ENCODE results near the gene TNNC1. TPM values are rescaled to one million over a fixed set of nuclear protein-coding genes. Genes with fewer than 3 reads are reported as not detected.

The TNNC1 gene
- total and polyA plus RNA-seq, 2 donors (not counting 3 experiments of a cell fraction or from before 2014, with no cell fraction given) = 0.12 TPM; not detected in 1

DNA sequence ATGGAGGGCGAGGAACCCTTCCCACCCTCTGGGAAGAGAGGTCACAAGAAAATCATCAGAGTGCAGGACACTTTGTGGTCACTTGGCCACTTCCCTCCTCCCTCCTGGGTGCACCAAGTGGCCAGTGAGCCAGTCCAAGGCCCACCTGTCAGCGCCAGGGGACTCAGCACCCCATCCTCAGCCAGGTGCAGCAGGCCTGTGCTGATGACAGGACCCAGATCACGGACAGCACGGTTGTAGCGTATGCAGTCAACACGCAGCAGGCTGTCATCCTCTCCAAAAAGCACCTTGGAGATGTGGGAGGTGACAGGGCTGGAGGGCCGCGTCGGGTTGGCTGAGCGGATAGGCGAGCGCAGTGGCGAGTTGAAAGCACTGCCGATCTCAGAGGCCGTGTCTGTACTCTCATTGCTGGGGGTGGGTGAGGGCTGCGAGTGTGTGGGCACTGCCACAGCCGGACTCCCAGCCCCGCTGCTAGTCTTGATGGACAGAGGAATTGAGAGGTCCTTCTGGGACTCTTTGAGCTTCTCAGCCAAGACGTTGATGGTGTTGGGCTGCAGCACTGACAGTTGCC, 50.5 kb downstream of the TNNC1 start:
- H2AFZ ChIP-seq (ENCODE audit: low read depth, low read length) = no peak overlapping the region
- H3K27me3 ChIP-seq (ENCODE audit: control insufficient read depth in 2 of 2, insufficient read depth in 2 of 2, low read length in 2 of 2) = no peaks in the 10 kb centered on the region
- ChIA-PET POLR2A (no interaction called here), CTCF (interaction anchor here (0.8 to 1.2 kb wide), 2 partner anchors 9 to 18 kb away, joined by 3 to 6 read pairs; no protein-coding TSS in a partner anchor)
- no TSS peak for BruUV-seq (replicated peaks)
- H3K9me1 ChIP-seq (replicated peaks; ENCODE audit: control insufficient read depth, extremely low read depth, insufficient read depth, low read length) = no peaks in the 10 kb centered on the region
- dilution Hi-C loops (cut with MboI; ENCODE audit: extremely low pct_ligation_motif_present, low sequenced_read_pairs) (no loop called here), intact Hi-C loops (cut with micrococcal nuclease) (no loop called here)
- peaks cover 5% of the 10 kb centered on the region for H3K79me2 ChIP-seq (ENCODE audit: control insufficient read depth, insufficient read depth, low read length)
- H3K36me3 ChIP-seq (ENCODE audit: control insufficient read depth in 2 of 2, extremely low read depth in 1 of 2, insufficient read depth in 2 of 2, low read length in 2 of 2) = peaks cover 6 to 70% of the 10 kb centered on the region in 2 experiments
- no peak for FAIRE-seq
- no peak overlapping the region for H3K4me2 ChIP-seq (ENCODE audit: insufficient read depth, low read length)
- H3K4me1 ChIP-seq (ENCODE audit: control insufficient read depth, extremely low read depth, insufficient read depth, low read length) = no peaks in the 10 kb centered on the region
- no peaks in the 10 kb centered on the region for H3K9me3 ChIP-seq (replicated peaks; ENCODE audit: control insufficient read depth, insufficient read depth, low read length)
- H3K27ac ChIP-seq (ENCODE audit: insufficient read depth, low read depth, low read length) = no peak overlapping the region
- DNase-seq (ENCODE audit: low read depth, low spot score) = no peak
- H4K20me1 ChIP-seq (replicated peaks; ENCODE audit: control insufficient read depth, extremely low read depth, insufficient read depth, low read length) = no peaks in the 10 kb centered on the region
- H3K4me3 ChIP-seq (replicated peaks in 1 of 3; ENCODE audit: insufficient read depth in 1 of 3, low read depth in 1 of 3, low read length in 3 of 3) = no peak overlapping the region
- TF ChIP-seq EZH2 (IDR thresholded peaks at IDR 0.05; ENCODE audit: borderline replicate concordance, low read depth, low read length, severe bottlenecking) = no peak
- no peak for TF ChIP-seq FOS (IDR thresholded peaks at IDR 0.05; ENCODE audit: borderline replicate concordance, insufficient read depth, low read length)
- no peak for TF ChIP-seq POLR2A (IDR thresholded peaks at IDR 0.05; ENCODE audit: low read depth, low read length)
- TF ChIP-seq, protein P1, sequence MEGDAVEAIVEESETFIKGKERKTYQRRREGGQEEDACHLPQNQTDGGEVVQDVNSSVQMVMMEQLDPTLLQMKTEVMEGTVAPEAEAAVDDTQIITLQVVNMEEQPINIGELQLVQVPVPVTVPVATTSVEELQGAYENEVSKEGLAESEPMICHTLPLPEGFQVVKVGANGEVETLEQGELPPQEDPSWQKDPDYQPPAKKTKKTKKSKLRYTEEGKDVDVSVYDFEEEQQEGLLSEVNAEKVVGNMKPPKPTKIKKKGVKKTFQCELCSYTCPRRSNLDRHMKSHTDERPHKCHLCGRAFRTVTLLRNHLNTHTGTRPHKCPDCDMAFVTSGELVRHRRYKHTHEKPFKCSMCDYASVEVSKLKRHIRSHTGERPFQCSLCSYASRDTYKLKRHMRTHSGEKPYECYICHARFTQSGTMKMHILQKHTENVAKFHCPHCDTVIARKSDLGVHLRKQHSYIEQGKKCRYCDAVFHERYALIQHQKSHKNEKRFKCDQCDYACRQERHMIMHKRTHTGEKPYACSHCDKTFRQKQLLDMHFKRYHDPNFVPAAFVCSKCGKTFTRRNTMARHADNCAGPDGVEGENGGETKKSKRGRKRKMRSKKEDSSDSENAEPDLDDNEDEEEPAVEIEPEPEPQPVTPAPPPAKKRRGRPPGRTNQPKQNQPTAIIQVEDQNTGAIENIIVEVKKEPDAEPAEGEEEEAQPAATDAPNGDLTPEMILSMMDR (IDR thresholded peaks at IDR 0.05; ENCODE audit: extremely low read depth in 1 of 2, insufficient read depth in 1 of 2, low read depth in 1 of 2, low read length in 2 of 2) = no peak
- no peak for TF ChIP-seq POLR2AphosphoS5 (IDR thresholded peaks at IDR 0.05; ENCODE audit: insufficient read depth, low read depth, low read length)
- TF ChIP-seq JUN (IDR thresholded peaks at IDR 0.05; ENCODE audit: borderline replicate concordance, insufficient read depth, insufficient read length, low read depth) = no peak
- no peak for TF ChIP-seq GATA2 (IDR thresholded peaks at IDR 0.05; ENCODE audit: insufficient read depth, insufficient read length, low read depth, low read length)
- TF ChIP-seq, protein P2, sequence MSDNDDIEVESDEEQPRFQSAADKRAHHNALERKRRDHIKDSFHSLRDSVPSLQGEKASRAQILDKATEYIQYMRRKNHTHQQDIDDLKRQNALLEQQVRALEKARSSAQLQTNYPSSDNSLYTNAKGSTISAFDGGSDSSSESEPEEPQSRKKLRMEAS (IDR thresholded peaks at IDR 0.05; ENCODE audit: insufficient read depth, insufficient read length) = no peak
- TF ChIP-seq MYC (IDR thresholded peaks at IDR 0.05; ENCODE audit: low read depth, low read length) = no peak
- no peak overlapping the region for H3K9ac ChIP-seq (replicated peaks; ENCODE audit: extremely low read depth, insufficient read depth, low read length)

All from endothelial cell of umbilical vein (primary cell).